NCI-H1694 (cell line): Measurements from ENCODE around the gene STK38L.
"Not testable (repeated sequence)": the region's sequence is repeated elsewhere in the genome, so short reads cannot be mapped to it uniquely, and the experiment has no call there.

Experiments used
- DNase-seq: peaks from one replicate; lab custom pipeline; 2025; lab: John Stamatoyannopoulos, UW

STK38L gene

DNA sequence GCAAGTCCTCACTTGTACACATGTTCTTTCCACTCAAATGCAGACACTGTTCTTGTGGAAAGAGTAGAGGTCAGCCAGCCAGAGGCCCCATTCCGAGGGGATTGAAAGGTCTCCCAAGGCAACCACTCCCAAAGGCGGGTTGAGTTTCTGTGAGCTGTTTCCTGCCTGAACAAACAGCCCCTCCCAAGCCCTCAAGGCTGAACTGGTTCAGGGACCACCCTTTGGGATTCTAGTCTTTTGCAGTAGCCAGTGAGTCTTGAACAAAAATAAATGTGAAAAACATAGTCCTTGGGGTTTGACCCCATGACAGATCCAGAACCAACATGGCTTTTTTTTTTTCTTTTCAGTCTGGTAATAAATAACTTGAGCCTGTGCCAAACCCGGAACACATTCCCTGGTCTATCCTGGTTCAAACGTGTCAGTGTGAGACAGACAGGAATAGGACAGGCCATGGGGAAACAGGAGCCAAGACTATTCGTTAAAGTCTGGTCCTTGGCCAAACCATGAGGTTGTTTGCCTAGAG lies 17.6 kb upstream of the STK38L start:
- DNase-seq, result no peak

DNA sequence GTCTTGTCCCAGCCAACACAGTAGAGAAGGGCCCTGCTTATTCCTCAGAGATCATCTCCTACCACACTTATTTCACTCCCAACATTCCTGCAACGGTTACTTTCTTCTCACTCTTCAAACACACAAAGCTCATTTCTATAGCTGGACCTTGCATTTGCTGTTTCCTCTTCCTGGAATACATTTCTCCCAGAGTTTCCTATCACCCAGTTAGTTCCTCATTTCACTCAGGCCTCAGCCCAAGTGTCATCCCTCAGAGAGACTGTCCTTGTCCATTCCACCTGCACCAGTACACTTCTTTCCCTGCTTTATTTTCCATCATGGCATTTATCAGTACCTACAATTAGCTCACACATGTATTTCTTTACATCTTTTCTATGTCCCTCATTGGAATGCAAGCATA lies 14.7 kb upstream of the STK38L start:
- DNase-seq, result no peak

DNA sequence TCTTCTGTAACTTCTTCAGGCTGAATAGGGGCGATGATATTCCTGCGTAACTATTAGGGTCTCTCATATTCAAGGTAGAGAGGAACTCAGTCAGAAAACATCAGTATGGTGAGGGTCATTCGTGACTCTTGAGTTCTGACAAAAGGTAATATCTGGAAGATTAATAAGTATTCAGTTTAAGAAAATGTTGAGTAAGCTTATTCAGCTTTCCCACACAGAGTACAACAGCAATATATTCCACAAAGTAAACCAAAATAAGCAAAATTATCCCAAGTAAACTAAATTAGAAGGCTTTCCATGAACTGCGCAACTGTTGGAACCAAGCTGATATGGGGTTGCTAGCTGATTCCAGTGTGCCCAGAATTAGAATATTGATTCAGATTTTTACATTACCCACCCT lies 12.7 kb upstream of the STK38L start:
- not testable (repeated sequence) for DNase-seq

DNA sequence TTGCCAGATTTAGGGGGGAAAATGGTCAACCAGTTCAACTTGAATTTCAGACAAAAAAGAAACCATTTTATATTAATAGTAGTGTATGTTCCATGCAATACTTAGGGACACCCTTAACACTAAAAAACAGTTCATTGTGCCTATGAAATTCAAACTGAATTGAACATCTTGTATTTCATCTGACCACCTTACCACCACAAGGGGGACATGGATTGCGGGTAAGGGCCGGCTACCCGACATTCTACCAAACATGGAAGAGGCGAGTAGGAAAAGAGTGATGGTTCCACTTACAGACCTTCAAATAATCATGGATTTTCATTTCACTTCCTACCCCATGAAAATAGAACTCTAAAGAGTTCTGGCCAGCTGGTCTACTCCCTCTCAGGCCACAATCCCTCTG lies 10.3 kb upstream of the STK38L start:
- DNase-seq, result no peak

DNA sequence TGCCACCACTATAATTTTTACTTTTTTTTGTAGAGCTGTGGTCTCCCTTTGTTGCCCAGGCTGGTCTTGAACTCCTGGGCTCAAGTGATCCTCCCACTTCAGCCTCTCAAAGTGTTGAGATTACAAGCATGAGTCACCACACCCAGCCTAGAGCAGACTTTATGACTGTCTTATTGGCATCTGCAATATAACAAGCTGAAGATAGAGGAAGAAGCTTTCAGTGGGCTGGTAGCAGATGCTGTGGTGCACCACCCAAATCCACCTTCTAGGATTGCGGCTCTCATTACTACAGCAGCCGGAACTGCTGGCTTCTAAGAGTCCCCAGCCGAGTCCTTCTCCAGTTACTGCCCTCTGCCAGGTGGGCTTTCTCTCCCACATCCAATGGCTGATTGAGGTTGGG lies 7.6 kb upstream of the STK38L start:
- DNase-seq, result no peak

DNA sequence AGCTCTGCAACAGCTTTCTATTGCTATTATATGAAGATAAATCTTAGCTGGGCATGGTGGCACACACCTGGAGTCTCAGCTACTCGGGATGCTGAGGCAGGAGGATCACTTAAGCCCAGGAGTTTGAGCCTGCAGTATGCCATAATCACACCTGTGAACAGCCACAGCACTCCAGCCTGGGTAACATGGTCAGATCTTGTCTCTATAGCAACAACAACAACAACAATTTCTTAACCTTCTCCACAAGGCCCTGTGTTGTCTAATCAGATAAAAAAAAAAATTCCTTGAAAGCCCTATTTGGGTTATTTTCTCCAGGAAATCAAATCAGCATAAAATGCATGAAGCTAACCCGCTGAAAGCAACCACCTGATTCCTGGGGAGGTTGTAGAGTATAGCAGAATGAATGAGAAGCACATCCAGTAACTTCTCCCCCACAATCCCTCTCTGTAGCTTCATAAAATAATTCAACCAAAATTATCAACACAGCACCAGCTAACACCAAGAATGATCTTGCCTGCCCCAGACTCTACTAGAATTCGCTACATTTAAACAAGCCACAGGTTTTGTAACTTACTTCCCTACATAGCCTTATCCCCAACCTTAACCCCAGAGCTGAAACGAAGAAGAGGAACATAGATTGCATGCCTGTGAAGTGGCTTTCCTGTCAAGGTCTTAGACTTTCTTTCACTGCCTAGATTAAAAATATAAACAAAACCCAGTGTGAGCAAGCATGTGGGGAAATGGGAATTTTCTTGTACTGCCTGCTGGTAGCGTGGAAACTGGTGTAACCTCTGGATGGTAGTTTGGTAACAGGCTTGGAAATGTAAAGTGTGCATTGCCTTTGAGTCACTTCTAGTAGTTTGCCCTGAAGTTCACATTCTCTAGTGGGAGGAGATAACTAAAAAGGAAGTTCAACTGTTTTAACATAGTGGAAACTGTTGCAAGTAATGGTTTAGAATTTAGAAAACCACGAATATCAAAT lies 6.0 kb upstream of the STK38L start:
- DNase-seq, result no peak

DNA sequence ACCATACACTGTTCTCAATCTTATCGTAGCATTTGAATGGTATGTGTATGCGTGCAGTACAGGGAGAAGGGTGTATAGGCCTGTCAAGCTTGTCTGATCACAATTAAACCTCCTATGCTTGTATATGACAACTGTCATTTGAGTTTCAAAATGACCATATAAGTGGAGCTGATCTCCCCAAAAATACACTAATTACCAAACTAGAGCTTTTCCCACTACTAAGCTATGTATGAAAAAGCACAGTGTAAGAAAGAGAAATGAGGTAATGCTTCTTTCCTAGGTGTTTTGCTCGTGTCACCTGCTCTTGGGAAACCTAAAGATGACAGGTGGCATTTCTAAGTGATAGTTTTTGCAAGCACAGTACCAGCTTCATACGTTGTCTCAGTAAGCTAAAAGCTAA lies 1.1 kb upstream of the STK38L start:
- DNase-seq, result no peak

DNA sequence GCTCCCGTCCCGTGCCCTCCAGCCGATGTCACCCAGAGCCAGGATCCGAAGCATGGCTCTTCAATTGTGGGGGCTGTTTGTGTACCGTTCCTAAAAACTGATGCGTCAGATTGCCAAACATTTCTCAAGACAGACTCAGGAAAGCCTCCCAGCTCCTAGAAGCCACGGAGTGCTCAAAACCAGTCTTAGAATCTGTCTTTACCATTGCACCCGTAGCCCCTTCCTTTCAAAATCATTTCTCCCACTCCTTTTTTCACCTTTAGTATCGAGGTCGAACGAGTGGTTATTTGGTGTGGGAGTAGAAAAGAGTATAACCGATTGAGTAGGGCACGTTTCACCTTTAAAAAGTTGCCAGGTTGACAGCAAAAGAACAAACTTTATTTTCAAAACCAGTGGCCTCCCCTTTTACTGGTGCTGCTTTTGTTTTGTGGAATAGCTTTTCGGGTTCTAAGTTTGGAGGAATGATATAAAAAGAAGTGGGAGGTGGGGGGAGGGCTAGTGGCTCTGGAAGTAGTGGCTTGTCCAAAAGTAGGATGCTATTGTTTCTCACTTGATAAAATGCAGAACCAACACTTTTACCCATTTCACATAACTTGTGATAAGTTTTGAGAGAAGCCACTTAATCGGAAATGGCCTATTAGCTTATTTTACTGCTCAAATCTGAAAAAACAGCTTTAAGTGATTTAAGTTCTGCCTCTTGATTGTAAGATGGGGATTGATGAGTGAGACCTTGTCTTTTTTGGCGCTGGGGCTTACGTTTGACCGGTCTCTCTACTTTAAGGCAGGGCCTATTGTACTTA lies 803 bp downstream of the STK38L start:
- DNase-seq, result no peak

DNA sequence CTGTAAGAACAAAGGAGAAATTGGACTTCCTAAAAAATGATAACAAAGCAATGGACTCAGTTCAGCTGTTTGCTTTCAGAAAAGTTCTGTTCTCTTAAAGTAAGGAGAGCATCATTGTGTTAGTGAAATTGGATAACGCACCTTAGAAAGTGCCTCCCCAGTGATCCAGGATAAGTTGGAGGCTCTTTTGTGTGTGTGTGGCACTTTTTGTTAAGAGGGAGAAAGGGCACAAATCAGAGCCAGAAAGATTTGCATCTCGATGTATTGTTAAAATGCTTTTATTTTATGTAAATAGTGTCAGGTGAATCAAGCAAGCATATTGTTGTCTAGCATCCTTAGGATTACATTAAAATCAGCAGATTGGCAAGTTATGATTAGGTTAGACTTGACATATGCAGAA lies 2.1 kb downstream of the STK38L start:
- no peak for DNase-seq

DNA sequence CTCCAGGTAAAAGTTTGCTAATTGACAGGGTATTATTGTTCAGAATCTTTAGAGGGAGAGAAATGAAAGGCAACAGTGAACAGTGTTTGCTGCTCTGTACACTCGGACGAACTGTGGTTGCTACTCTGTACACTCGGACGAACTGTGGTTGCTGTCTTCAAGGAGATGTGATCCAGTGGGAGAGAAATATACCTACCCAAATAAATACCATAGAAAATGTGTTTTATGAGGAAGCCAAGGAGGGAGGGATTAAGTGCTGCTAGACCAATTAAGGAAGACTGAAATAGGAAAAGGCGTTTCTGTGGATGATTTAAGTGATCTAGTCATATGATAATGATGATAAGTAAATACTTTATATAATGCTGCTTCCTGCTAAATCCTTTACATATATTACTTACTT lies 2.7 kb downstream of the STK38L start:
- no peak for DNase-seq

DNA sequence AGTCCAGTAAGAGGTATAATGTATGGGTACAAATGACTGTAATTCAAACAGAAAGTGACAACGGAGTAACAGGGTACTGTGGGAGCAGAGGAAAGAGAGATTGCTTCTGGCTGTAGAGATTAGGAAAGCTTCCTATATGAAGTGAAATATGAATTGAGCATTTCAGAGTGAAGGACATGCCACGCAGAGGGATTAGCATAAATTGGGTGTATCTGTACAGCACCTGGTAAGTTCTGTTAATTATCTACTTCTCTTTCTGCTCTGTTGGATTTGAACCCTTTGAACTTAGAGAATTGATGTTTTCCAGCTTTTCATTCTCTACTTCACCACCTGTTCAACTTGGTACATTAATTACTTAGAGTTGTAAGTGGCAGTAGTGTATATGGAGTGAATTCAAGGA lies 8.8 kb downstream of the STK38L start:
- no peak for DNase-seq

DNA sequence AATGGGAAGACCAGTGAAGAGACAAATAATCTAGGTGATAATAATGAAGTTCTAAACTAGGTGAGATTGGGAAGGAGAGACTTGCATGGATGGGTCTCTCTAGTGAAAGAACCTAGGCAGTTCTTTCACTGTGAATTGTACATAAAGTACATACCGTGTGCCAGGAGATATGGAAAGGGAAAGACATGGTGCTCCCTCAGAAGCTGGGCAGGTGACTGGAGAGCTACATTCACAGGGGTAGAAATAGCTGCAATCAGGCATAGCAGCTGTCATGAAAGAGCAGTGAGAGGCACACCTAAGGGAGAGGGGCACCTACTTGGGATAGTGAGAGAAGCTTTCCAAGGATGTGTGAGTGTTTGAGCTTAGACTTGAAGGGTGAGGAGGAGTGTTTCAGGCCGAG lies 9.3 kb downstream of the STK38L start:
- no peak for DNase-seq

DNA sequence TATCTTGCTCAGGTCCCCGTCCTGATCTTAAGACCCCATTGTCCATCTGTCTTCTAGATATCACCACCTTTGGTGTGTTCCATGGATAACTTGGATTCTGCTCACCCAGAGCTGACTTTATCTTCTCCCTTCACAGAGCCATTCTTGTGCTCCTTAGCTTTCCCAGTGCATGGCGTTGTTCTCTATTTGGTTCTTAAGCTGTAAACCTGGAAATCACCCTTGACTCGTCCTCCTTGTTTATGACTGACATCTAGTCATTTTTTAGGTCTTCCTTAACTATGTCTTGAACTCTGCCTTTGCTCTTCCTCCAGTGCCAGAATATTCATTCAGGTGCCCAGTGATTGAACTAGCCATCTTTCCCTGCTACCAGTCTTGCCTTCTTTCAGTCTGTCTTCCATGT lies 11.7 kb downstream of the STK38L start:
- DNase-seq, result no peak

DNA sequence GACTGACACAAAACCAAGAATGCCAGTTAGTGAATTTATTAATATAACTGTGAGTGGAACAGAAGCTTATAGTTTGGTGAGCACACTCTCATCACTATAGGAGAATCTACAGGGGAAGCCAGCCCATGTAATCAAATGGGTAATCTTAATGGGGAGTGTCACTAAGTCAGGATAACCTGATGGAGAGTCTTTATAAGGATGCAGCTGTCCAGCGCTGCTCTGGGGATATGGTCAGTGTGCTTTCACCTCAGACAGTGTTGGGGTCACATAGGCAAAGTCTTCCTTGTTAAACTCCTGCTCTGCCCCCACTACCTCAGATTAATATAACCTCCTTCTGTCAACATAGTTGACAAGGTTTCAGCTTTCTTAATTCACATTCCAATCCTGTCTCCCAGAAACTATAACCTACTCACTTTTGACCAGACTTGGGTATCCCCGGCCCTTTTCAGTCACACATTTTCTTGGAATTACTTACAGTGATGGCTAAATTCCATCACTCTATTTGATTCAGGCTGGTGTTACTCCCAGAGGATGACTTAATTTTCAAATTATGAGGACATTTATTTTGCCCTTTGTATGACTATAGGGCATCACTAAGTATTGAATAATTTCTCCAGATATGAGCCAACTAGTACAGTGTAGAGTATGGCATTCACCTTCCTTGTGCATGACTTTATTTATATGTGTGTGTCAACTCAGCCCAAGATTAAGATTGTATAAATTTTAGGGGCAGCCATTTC lies 13.2 kb downstream of the STK38L start:
- no peak for DNase-seq

DNA sequence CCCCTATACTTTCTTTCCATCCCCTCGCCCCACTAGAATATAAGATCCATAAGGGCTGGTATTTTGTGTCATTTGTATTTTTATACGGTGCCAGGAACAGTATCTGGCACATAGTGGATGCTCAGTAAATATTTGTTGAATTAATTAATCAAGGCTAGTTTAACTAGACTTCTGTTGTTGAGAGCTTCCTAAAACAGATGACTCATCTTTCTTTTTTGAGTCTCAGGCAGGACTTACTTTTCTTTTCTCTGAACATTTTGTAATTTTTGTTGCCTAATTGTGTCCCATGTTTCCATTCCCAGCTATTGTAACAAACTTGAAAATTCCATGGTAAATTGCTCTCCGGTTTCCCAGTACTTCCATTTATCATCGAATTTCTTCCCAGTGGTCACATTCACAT lies 16.7 kb downstream of the STK38L start:
- no peak for DNase-seq

DNA sequence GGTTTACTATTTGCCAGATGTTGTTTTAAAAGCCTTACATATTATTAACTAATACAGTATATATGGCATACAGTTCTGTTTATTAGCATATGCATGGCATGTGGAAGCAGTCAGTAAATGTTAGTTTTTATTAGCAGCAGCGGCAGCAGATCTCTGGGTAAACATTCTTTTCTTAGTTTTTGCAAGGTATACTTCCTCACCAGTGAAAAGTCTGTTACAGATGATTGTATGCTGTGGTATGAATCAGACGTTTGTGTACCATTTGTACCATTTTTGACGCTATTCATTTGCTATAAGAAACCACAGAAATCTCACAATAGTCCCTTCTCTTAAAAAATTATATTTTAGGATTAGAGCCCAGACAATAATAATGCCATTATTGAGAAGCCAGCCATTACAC lies 17.8 kb downstream of the STK38L start:
- DNase-seq, result no peak

DNA sequence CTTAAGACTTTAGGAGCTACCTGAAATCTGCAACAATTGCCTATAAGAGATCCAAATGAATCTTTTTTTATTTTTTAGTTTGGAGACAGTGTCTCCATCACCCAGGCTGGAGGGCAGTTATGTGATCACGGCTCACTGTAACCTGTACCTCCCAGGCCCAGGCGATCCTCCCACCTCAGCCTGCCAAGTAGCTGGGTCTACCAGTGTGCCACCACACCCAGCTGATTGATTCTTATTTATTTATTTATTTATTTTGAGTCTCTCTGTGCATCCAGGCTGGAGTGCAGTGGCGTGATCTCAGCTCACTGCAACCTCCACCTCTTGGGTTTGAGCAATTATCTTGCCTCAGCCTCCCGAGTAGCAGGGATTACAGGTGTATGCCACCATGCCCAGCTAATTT lies 26.1 kb downstream of the STK38L start:
- DNase-seq, result no peak

DNA sequence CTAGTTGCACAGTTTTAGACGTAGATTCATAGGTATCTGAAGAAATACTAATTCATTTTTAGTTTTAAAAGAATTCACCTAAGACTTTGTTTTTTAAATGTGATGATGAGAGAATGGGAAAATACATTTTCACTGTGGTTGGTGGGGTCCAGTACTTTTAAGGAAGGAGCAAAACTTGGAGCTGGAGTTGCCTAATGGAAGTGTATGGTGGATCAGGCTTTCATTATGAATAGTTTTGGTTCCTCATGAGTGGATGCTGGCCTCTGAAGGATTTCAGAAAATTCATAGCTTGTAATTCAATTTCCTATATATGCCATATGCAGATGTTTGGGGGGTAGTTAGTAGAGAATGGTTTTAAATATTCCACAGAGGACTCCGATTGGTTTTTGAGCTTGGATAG lies 27.1 kb downstream of the STK38L start:
- DNase-seq, result no peak

DNA sequence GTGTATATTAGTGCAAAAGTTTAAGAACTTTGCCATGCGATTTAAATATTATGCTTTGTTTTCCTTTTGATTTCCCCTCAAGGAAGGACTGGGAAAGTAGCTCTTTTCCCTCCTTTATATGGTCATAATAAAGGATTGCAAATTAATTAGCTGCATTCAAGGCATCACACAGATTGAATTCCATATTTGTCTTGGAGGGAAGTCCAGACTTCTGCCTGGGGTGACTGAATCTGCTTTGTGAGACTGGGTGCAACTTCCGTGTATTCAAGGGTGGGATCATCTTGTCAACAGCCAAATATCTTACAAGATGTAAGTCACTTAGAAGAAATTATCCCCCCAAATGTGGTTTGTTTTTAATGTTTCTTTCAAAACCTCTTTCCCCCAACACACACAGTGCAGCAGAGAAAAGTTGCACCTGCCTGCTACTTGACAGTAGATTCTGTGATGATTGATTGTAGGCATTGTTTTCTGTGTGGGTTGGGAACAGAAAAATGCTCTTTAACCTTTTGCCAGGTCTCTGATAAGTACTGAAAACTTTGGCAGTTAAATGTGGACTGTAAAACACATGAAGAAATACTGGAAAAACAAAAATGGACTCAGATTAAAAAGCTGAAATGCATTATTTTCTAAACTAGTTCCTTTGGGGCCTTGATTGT lies 28.4 kb downstream of the STK38L start:
- no peak for DNase-seq

DNA sequence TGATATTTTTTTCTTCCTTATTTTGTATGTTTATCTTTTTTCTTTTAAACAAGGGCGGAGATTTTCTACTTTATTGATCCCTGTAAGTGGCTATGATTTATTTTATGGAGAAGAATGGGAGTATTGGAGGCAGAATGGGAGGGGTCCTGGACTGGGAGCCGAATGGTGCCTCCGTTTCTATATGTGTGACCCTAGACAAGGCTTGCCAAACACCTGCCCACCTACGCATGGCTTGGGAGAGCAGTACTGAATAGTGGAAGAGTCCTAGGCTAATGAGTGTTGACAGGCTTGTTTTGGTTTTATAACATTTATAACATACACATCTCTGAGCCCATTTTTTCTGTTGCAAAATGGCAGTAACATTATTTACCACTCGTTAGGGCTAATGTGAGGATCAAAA lies 29.0 kb downstream of the STK38L start:
- no peak for DNase-seq

DNA sequence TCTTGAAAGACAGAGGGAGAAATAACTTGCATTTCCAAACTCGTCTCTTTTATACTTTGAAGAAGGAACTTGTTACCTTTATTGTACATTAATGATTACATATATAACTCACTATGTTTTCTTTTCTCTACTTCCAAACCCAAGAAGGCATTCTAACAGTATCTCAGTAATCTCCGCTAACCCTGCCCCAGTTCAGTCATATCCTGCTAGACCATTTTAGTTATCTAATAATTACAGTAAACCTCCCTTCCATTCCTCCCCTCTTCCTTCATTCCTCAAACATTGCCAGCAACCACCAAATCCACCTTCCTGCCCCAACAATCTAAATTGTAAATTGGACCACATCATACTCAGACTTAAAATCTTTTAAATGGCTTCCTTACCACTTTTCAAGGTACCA lies 30.6 kb downstream of the STK38L start:
- DNase-seq, result no peak

DNA sequence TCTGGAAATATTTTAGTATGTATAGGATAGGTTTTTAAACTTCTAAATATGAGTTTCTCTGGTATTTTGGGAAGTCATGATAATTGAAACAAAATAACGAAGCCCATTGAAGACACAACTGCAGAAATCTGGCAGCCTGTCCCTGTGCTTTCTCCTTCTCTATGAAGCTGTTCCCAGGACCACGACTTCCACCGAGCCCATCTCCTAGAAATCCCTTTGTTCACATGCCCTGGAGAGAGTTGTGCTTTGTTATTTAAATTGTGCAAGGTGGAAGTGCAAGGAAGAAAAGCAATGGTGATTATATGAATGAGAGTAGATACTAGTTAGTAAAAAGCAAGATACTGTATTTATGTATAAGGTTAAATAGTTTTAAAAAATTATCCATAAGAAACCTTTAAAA lies 32.2 kb downstream of the STK38L start:
- no peak for DNase-seq
